MM.1S (cell line): ENCODE results near the gene ASF1A.

ENCODE experiments used
- DNase-seq: peaks from one replicate; pipeline ENCODE4 v3.0.0-alpha.2; 2015
- H2AFZ ChIP-seq: fragments of 300-600 bp; sonication (generic); 2 replicates; pipeline ENCODE4 v1.6.0; 2016; ENCODE audit warnings: antibody characterized with exemption, low read length
- H3F3A ChIP-seq: fragments of 300-600 bp; sonication (generic); 2 replicates; pipeline ENCODE4 v1.6.1; 2016; ENCODE audit warnings: mild to moderate bottlenecking, antibody characterized with exemption, low read length, moderate library complexity, mixed read lengths; ENCODE audit not compliant: insufficient read depth
- H3K27ac ChIP-seq: fragments of 300-600 bp; sonication (generic); 2 replicates; pipeline ENCODE4 v1.5.1; 2016; ENCODE audit warnings: mild to moderate bottlenecking, low read length
- H3K27me3 ChIP-seq: fragments of 300-600 bp; sonication (generic); replicated peaks from 2 replicates; pipeline ENCODE4 v1.6.0; 2016; ENCODE audit warnings: low read length; ENCODE audit not compliant: insufficient read depth
- H3K36me3 ChIP-seq: fragments of 300-600 bp; sonication (generic); replicated peaks from 2 replicates; pipeline ENCODE4 v1.6.1; 2016; ENCODE audit warnings: mild to moderate bottlenecking, low read length, mixed read lengths; ENCODE audit not compliant: insufficient read depth
- H3K4me1 ChIP-seq: fragments of 300-600 bp; sonication (generic); 2 replicates; pipeline ENCODE4 v1.6.1; 2016; ENCODE audit warnings: low read length, mixed read lengths
- H3K4me2 ChIP-seq: fragments of 300-600 bp; sonication (generic); 2 replicates; pipeline ENCODE4 v1.6.0; 2016; ENCODE audit warnings: low read depth, low read length
- H3K4me3 ChIP-seq: fragments of 300-600 bp; sonication (generic); 2 replicates; pipeline ENCODE4 v1.5.1; 2016; ENCODE audit warnings: low read length, mixed read lengths
- H3K79me2 ChIP-seq: fragments of 300-600 bp; sonication (generic); 2 replicates; pipeline ENCODE4 v1.6.1; 2016; ENCODE audit warnings: mixed run types, low read length, mixed read lengths
- H3K9ac ChIP-seq: fragments of 300-600 bp; sonication (generic); 2 replicates; pipeline ENCODE4 v1.6.1; 2016; ENCODE audit warnings: low read length, mixed read lengths
- H3K9me2 ChIP-seq: fragments of 300-600 bp; sonication (generic); replicated peaks from 2 replicates; pipeline ENCODE4 v1.6.1; 2016; ENCODE audit warnings: mild to moderate bottlenecking, low read length, mixed read lengths; ENCODE audit not compliant: insufficient read depth
- H3K9me3 ChIP-seq: fragments of 300-600 bp; sonication (generic); replicated peaks from 2 replicates; pipeline ENCODE4 v1.6.1; 2016; ENCODE audit warnings: mild to moderate bottlenecking, low read length, mixed read lengths; ENCODE audit not compliant: insufficient read depth
- H4K20me1 ChIP-seq: fragments of 300-600 bp; sonication (generic); 2 replicates; pipeline ENCODE4 v1.6.1; 2016; ENCODE audit warnings: mild to moderate bottlenecking, low read length, moderate library complexity, mixed read lengths; ENCODE audit not compliant: insufficient read depth
- EZH2 ChIP-seq: fragments of 300-600 bp; sonication (generic); optimal IDR thresholded peaks from 2 replicates; pipeline ENCODE3; 2017; ENCODE audit warnings: low read depth, mild to moderate bottlenecking, antibody characterized with exemption, low read length, mixed read lengths
- EZH2phosphoT487 ChIP-seq: fragments of 300-600 bp; sonication (generic); IDR thresholded peaks from 2 replicates; pipeline ENCODE4 v1.6.1; 2018; ENCODE audit warnings: antibody characterized with exemption, low read length
- TF ChIP-seq, protein P1 (sequence below): fragments of 300-600 bp; sonication (generic); IDR thresholded peaks from 2 replicates; pipeline ENCODE4 v1.5.1; 2016; ENCODE audit warnings: antibody characterized with exemption, low read length, mixed read lengths

The ASF1A gene

DNA sequence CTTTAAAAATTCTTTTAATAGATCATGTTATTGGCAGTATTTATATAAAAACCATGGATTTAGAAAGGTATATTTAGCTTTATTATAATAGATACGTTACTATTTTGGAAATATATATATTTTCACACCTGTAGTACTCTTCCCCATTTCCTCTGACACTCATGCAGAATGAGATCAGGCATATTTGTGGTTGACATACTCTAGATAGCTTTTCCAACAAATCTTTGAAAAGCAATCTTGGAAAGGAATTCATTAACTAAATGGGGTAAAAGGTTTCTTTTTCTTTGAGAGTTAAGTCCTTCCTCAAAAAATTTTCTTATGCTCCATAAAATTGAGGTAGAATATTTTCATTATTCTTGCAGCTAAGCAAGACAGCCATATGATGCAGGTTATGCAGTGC lies 14.5 kb downstream of the ASF1A start:
- no peak for DNase-seq
- H3K36me3 ChIP-seq, result peaks cover 16% of the 10 kb centered on the region; the same call in 1 of the 2 replicates
- TF ChIP-seq EZH2phosphoT487 (no peak), EZH2 (no peak)
- TF ChIP-seq, protein P1, sequence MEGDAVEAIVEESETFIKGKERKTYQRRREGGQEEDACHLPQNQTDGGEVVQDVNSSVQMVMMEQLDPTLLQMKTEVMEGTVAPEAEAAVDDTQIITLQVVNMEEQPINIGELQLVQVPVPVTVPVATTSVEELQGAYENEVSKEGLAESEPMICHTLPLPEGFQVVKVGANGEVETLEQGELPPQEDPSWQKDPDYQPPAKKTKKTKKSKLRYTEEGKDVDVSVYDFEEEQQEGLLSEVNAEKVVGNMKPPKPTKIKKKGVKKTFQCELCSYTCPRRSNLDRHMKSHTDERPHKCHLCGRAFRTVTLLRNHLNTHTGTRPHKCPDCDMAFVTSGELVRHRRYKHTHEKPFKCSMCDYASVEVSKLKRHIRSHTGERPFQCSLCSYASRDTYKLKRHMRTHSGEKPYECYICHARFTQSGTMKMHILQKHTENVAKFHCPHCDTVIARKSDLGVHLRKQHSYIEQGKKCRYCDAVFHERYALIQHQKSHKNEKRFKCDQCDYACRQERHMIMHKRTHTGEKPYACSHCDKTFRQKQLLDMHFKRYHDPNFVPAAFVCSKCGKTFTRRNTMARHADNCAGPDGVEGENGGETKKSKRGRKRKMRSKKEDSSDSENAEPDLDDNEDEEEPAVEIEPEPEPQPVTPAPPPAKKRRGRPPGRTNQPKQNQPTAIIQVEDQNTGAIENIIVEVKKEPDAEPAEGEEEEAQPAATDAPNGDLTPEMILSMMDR, result no peak

GRCh38 chr6:118912646-118913045 lies 18.7 kb downstream of the ASF1A start:
- H3K27me3 ChIP-seq, result no peaks in the 10 kb centered on the region
- H3K4me3 ChIP-seq, result no peak overlapping the region
- H3K9ac ChIP-seq, result no peak overlapping the region
- H3K36me3 ChIP-seq, result peaks cover 11% of the 10 kb centered on the region; the same call in 1 of the 2 replicates
- H3K9me3 ChIP-seq, result no peaks in the 10 kb centered on the region
- H3K9me2 ChIP-seq, result no peaks in the 10 kb centered on the region
- no peak overlapping the region for H2AFZ ChIP-seq
- no peak for DNase-seq
- TF ChIP-seq, protein P1, result no peak
- TF ChIP-seq EZH2, result no peak
- TF ChIP-seq EZH2phosphoT487, result no peak
- H3K4me1 ChIP-seq, result no peaks in the 10 kb centered on the region
- no peaks in the 10 kb centered on the region for H3F3A ChIP-seq
- H3K4me2 ChIP-seq, result no peak overlapping the region
- no peaks in the 10 kb centered on the region for H4K20me1 ChIP-seq
- H3K27ac ChIP-seq, result no peak overlapping the region
- H3K79me2 ChIP-seq, result no peaks in the 10 kb centered on the region

More for the DNA sequence above, 14.5 kb downstream of the ASF1A start:
- no peak overlapping the region for H3K4me2 ChIP-seq
- H3K9me2 ChIP-seq, result no peaks in the 10 kb centered on the region
- no peaks in the 10 kb centered on the region for H3F3A ChIP-seq
- H3K9ac ChIP-seq, result no peak overlapping the region
- H2AFZ ChIP-seq, result no peak overlapping the region
- H3K79me2 ChIP-seq, result peaks cover 24% of the 10 kb centered on the region
- H3K27me3 ChIP-seq, result no peaks in the 10 kb centered on the region
- H3K4me1 ChIP-seq, result no peaks in the 10 kb centered on the region
- no peak overlapping the region for H3K27ac ChIP-seq
- no peaks in the 10 kb centered on the region for H4K20me1 ChIP-seq
- H3K4me3 ChIP-seq, result no peak overlapping the region
- H3K9me3 ChIP-seq, result no peaks in the 10 kb centered on the region

DNA sequence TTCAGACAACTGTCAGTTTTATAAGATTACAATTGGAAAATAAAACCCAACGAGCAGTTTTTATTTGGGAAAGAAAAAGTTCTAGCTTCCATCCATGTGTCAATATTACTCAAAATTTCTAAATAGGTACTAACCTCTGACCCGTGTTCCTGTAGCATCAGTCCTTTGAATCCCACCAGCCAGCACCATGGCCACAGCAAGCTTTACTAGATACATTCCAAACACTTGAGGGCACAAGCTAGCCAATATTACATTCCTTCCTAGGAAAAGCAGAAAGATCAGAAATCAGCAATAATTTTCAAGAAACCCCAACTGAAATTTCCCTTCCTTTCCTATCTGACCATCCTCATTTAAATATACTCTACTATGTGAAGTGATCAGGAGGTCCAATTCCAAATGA lies 19.2 kb downstream of the ASF1A start:
- no peak overlapping the region for H3K4me2 ChIP-seq
- H3F3A ChIP-seq, result no peaks in the 10 kb centered on the region
- H3K27ac ChIP-seq, result no peak overlapping the region
- no peak overlapping the region for H3K4me3 ChIP-seq
- H3K9me2 ChIP-seq, result no peaks in the 10 kb centered on the region
- H3K9me3 ChIP-seq, result no peaks in the 10 kb centered on the region
- H2AFZ ChIP-seq, result no peak overlapping the region
- H4K20me1 ChIP-seq, result no peaks in the 10 kb centered on the region
- no peaks in the 10 kb centered on the region for H3K4me1 ChIP-seq
- no peak overlapping the region for H3K9ac ChIP-seq
- H3K79me2 ChIP-seq, result no peaks in the 10 kb centered on the region
- DNase-seq, result no peak
- TF ChIP-seq, protein P1, result no peak
- TF ChIP-seq EZH2 (no peak), EZH2phosphoT487 (no peak)
- H3K36me3 ChIP-seq, result peaks cover 11% of the 10 kb centered on the region; the same call in 1 of the 2 replicates
- no peaks in the 10 kb centered on the region for H3K27me3 ChIP-seq
